ENCODE measurements around the gene ENTPD8. TPM values are rescaled to one million over a fixed set of nuclear protein-coding genes. Genes with fewer than 3 reads are reported as not detected.

The ENTPD8 gene
- total and polyA plus RNA-seq, 2 of the 13 experiments (the other 11 are each of a cell fraction or from before 2014, with no cell fraction given): 0.26 to 0.44 TPM

DNA sequence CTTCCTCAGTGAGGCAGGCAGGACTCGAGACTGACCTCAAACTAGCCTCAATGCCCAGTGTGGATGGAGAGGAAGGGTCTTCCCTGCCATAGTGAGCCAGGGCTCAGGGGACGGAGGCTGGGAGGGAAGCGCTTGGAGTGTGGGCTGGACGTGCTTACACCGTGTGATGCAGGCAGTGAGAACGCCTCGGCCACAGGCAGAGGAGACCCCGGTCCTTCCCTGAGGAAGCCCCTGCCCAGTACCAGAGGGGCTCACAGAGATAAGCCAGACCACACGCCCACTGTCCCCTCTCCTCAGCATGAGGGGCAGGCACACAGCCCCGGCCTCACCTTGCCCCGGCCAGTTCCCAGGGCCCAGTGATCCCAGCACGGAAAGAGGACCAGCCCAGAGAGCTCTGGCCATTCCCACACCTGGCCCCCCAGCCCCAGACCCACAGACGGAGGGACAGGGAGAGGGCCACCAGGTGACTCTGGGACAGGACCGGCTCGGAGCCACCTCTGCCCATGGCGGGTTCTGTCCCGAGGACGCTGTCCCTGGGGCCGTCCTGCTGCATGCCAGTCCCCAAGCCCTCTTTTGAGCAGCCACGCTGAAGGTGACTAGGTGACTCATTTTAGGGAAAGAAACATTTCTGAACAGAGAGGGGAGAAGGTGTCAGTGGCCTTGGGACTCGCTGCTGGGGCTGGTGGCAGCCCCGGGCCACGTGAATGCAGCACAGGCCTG is 24.0 kb upstream of the ENTPD8 start (continued):
- TF ChIP-seq, protein P1, sequence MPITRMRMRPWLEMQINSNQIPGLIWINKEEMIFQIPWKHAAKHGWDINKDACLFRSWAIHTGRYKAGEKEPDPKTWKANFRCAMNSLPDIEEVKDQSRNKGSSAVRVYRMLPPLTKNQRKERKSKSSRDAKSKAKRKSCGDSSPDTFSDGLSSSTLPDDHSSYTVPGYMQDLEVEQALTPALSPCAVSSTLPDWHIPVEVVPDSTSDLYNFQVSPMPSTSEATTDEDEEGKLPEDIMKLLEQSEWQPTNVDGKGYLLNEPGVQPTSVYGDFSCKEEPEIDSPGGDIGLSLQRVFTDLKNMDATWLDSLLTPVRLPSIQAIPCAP (CRISPR knock-in tag; IDR thresholded peaks at IDR 0.05; ENCODE audit: low read depth): no peak
- TF ChIP-seq SCMH1 (CRISPR knock-in tag; IDR thresholded peaks at IDR 0.05; ENCODE audit: borderline replicate concordance) (no peak), CHCHD3 (CRISPR knock-in tag; IDR thresholded peaks at IDR 0.05) (no peak), JUN (CRISPR knock-in tag; IDR thresholded peaks at IDR 0.05) (no peak), ZNF589 (CRISPR knock-in tag; conservative IDR thresholded peaks at IDR 0.05) (0 out of 2 replicates have a peak, but pooled peaks have one; percentile 43), ZSCAN12 (CRISPR knock-in tag; IDR thresholded peaks at IDR 0.05) (0 out of 2 replicates have a peak, but pooled peaks have one; percentile 51), RARA (CRISPR knock-in tag; IDR thresholded peaks at IDR 0.05) (peak; percentile 23; the same call in 1 of the 2 replicates), MTF1 (CRISPR knock-in tag; IDR thresholded peaks at IDR 0.05) (no peak), GPN1 (CRISPR knock-in tag; IDR thresholded peaks at IDR 0.05; ENCODE audit: borderline replicate concordance) (no peak), ZBTB20 (CRISPR knock-in tag; IDR thresholded peaks at IDR 0.05; ENCODE audit: borderline replicate concordance, low read depth) (no peak), ZFP37 (CRISPR knock-in tag; IDR thresholded peaks at IDR 0.05; ENCODE audit: borderline replicate concordance) (0 out of 2 replicates have a peak, but pooled peaks have one; percentile 39), MED1 (CRISPR knock-in tag; IDR thresholded peaks at IDR 0.05) (peak; percentile 71), ZFX (CRISPR knock-in tag; IDR thresholded peaks at IDR 0.05; ENCODE audit: low read depth) (peak; percentile 54), ZNF431 (CRISPR knock-in tag; IDR thresholded peaks at IDR 0.05; ENCODE audit: borderline replicate concordance, low read depth) (0 out of 2 replicates have a peak, but pooled peaks have one; percentile 26)
- TF ChIP-seq, protein P2, sequence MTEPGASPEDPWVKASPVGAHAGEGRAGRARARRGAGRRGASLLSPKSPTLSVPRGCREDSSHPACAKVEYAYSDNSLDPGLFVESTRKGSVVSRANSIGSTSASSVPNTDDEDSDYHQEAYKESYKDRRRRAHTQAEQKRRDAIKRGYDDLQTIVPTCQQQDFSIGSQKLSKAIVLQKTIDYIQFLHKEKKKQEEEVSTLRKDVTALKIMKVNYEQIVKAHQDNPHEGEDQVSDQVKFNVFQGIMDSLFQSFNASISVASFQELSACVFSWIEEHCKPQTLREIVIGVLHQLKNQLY (CRISPR knock-in tag; IDR thresholded peaks at IDR 0.05): peak; percentile 79; the same call in 1 of the 2 replicates
- TF ChIP-seq, protein P3, sequence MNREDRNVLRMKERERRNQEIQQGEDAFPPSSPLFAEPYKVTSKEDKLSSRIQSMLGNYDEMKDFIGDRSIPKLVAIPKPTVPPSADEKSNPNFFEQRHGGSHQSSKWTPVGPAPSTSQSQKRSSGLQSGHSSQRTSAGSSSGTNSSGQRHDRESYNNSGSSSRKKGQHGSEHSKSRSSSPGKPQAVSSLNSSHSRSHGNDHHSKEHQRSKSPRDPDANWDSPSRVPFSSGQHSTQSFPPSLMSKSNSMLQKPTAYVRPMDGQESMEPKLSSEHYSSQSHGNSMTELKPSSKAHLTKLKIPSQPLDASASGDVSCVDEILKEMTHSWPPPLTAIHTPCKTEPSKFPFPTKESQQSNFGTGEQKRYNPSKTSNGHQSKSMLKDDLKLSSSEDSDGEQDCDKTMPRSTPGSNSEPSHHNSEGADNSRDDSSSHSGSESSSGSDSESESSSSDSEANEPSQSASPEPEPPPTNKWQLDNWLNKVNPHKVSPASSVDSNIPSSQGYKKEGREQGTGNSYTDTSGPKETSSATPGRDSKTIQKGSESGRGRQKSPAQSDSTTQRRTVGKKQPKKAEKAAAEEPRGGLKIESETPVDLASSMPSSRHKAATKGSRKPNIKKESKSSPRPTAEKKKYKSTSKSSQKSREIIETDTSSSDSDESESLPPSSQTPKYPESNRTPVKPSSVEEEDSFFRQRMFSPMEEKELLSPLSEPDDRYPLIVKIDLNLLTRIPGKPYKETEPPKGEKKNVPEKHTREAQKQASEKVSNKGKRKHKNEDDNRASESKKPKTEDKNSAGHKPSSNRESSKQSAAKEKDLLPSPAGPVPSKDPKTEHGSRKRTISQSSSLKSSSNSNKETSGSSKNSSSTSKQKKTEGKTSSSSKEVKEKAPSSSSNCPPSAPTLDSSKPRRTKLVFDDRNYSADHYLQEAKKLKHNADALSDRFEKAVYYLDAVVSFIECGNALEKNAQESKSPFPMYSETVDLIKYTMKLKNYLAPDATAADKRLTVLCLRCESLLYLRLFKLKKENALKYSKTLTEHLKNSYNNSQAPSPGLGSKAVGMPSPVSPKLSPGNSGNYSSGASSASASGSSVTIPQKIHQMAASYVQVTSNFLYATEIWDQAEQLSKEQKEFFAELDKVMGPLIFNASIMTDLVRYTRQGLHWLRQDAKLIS (CRISPR knock-in tag; IDR thresholded peaks at IDR 0.05): no peak
- TF ChIP-seq, protein P4, sequence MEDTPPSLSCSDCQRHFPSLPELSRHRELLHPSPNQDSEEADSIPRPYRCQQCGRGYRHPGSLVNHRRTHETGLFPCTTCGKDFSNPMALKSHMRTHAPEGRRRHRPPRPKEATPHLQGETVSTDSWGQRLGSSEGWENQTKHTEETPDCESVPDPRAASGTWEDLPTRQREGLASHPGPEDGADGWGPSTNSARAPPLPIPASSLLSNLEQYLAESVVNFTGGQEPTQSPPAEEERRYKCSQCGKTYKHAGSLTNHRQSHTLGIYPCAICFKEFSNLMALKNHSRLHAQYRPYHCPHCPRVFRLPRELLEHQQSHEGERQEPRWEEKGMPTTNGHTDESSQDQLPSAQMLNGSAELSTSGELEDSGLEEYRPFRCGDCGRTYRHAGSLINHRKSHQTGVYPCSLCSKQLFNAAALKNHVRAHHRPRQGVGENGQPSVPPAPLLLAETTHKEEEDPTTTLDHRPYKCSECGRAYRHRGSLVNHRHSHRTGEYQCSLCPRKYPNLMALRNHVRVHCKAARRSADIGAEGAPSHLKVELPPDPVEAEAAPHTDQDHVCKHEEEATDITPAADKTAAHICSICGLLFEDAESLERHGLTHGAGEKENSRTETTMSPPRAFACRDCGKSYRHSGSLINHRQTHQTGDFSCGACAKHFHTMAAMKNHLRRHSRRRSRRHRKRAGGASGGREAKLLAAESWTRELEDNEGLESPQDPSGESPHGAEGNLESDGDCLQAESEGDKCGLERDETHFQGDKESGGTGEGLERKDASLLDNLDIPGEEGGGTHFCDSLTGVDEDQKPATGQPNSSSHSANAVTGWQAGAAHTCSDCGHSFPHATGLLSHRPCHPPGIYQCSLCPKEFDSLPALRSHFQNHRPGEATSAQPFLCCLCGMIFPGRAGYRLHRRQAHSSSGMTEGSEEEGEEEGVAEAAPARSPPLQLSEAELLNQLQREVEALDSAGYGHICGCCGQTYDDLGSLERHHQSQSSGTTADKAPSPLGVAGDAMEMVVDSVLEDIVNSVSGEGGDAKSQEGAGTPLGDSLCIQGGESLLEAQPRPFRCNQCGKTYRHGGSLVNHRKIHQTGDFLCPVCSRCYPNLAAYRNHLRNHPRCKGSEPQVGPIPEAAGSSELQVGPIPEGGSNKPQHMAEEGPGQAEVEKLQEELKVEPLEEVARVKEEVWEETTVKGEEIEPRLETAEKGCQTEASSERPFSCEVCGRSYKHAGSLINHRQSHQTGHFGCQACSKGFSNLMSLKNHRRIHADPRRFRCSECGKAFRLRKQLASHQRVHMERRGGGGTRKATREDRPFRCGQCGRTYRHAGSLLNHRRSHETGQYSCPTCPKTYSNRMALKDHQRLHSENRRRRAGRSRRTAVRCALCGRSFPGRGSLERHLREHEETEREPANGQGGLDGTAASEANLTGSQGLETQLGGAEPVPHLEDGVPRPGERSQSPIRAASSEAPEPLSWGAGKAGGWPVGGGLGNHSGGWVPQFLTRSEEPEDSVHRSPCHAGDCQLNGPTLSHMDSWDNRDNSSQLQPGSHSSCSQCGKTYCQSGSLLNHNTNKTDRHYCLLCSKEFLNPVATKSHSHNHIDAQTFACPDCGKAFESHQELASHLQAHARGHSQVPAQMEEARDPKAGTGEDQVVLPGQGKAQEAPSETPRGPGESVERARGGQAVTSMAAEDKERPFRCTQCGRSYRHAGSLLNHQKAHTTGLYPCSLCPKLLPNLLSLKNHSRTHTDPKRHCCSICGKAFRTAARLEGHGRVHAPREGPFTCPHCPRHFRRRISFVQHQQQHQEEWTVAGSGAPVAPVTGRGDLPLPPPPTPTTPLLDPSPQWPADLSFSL (CRISPR knock-in tag; IDR thresholded peaks at IDR 0.05): no peak
